Loucy (cell line): ENCODE data around the gene PASK.

Experiments used
- H2AFZ ChIP-seq: fragments of 200-600 bp; sonication (generic); 2 replicates; pipeline ENCODE4 v1.6.0; 2016; ENCODE audit warnings: antibody characterized with exemption, mild to moderate bottlenecking, low read length, moderate library complexity
- H3F3A ChIP-seq: fragments of 200-600 bp; 2 replicates; pipeline ENCODE4 v1.6.0; 2016; ENCODE audit warnings: antibody characterized with exemption, low read depth, mild to moderate bottlenecking
- H3K27me3 ChIP-seq: fragments of 200-600 bp; sonication (generic); 2 replicates; pipeline ENCODE4 v1.6.1; 2014; ENCODE audit warnings: low read length, mild to moderate bottlenecking; ENCODE audit not compliant: insufficient read depth, poor library complexity, severe bottlenecking
- H3K36me3 ChIP-seq: fragments of 200-600 bp; sonication (generic); 2 replicates; pipeline ENCODE4 v1.6.1; 2016; ENCODE audit warnings: low read length; ENCODE audit not compliant: insufficient read depth
- H3K4me1 ChIP-seq: fragments of 200-600 bp; sonication (generic); 2 replicates; pipeline ENCODE4 v1.5.1; 2014; ENCODE audit warnings: low read length, mild to moderate bottlenecking; ENCODE audit not compliant: insufficient read depth, poor library complexity, severe bottlenecking
- H3K4me2 ChIP-seq: fragments of 200-600 bp; sonication (generic); 2 replicates; pipeline ENCODE4 v1.6.0; 2014; ENCODE audit warnings: antibody characterized with exemption, low read length, low read depth, mild to moderate bottlenecking; ENCODE audit not compliant: poor library complexity, severe bottlenecking
- H3K4me3 ChIP-seq: fragments of 200-600 bp; sonication (generic); 2 replicates; pipeline ENCODE4 v1.5.1; 2014; ENCODE audit warnings: low read length, mild to moderate bottlenecking, mixed read lengths; ENCODE audit not compliant: poor library complexity, severe bottlenecking
- H3K79me2 ChIP-seq: fragments of 200-600 bp; sonication (generic); 2 replicates; pipeline ENCODE4 v1.6.1; 2014; ENCODE audit warnings: low read length; ENCODE audit not compliant: insufficient read depth
- H3K9ac ChIP-seq: fragments of 200-600 bp; sonication (generic); 2 replicates; pipeline ENCODE4 v1.6.0; 2014; ENCODE audit warnings: mild to moderate bottlenecking, low read depth, low read length, moderate library complexity; ENCODE audit not compliant: poor library complexity, severe bottlenecking
- H3K9me2 ChIP-seq: fragments of 200-600 bp; sonication (generic); replicated peaks from 2 replicates; pipeline ENCODE4 v1.6.1; 2016; ENCODE audit warnings: low read depth, low read length, mixed read lengths
- H3K9me3 ChIP-seq: fragments of 200-600 bp; sonication (generic); 2 replicates; pipeline ENCODE4 v1.6.1; 2014; ENCODE audit warnings: mild to moderate bottlenecking, antibody characterized with exemption, low read length, low read depth; ENCODE audit not compliant: insufficient read depth
- H4K20me1 ChIP-seq: fragments of 200-600 bp; sonication (generic); 2 replicates; pipeline ENCODE4 v1.6.0; 2014; ENCODE audit warnings: antibody characterized with exemption, low read length, mild to moderate bottlenecking; ENCODE audit not compliant: insufficient read depth, poor library complexity, severe bottlenecking
- CTCF ChIP-seq: fragments of 200-600 bp; sonication (generic); conservative IDR thresholded peaks from 2 replicates; pipeline ENCODE4 v1.5.1; 2014; ENCODE audit warnings: mild to moderate bottlenecking, antibody characterized with exemption, low read length
- EZH2phosphoT487 ChIP-seq: fragments of 200-600 bp; IDR thresholded peaks from 2 replicates; pipeline ENCODE4 v1.6.1; 2018; ENCODE audit warnings: antibody characterized with exemption, mild to moderate bottlenecking, moderate library complexity, borderline replicate concordance

PASK gene

GRCh38 chr2:241102239-241102803, 47.0 kb downstream of the PASK start, which contains the start of gene MTERF4:
TSS of gene MTERF4 (minus strand) at chr2:241102287. CDS start at chr2:241102273, 14 bp downstream.
- Histone ChIP-seq H3F3A (no peaks in the 10 kb centered on the region), H3K9ac (peak within 1 kb of the TSS; percentile 97), H3K27me3 (no peaks in the 10 kb centered on the region), H3K4me1 (peaks cover 21% of the 10 kb centered on the region), H2AFZ (peak within 1 kb of the TSS; percentile 100), H4K20me1 (no peaks in the 10 kb centered on the region), H3K9me2 (no peaks in the 10 kb centered on the region), H3K4me2 (peak within 1 kb of the TSS; percentile 95), H3K9me3 (no peaks in the 10 kb centered on the region), H3K79me2 (peaks cover 53% of the 10 kb centered on the region), H3K4me3 (peak within 1 kb of the TSS; percentile 98), H3K36me3 (peaks cover 6% of the 10 kb centered on the region; the same call in 1 of the 2 replicates)
- no peak for TF ChIP-seq EZH2phosphoT487
- no peak for TF ChIP-seq CTCF

- H3K36me3 ChIP-seq = peaks cover 20% of the 10 kb centered on the region; the same call in 1 of the 2 replicates
- H4K20me1 ChIP-seq = peaks cover 8% of the 10 kb centered on the region
- no peaks in the 10 kb centered on the region for H3F3A ChIP-seq
- no peak overlapping the region for H2AFZ ChIP-seq
- H3K9me3 ChIP-seq = no peaks in the 10 kb centered on the region
- no peaks in the 10 kb centered on the region for H3K9me2 ChIP-seq
- no peak overlapping the region for H3K4me3 ChIP-seq
- peak overlapping the region; percentile 95 for H3K4me2 ChIP-seq
- peaks cover 53% of the 10 kb centered on the region for H3K79me2 ChIP-seq
- no peak overlapping the region for H3K9ac ChIP-seq
- no peaks in the 10 kb centered on the region for H3K27me3 ChIP-seq
- H3K4me1 ChIP-seq = peaks cover 30% of the 10 kb centered on the region
- TF ChIP-seq CTCF = no peak
- no peak for TF ChIP-seq EZH2phosphoT487
Measured at GRCh38 chr2:241099246-241099645, 50.0 kb downstream of the PASK start.

DNA sequence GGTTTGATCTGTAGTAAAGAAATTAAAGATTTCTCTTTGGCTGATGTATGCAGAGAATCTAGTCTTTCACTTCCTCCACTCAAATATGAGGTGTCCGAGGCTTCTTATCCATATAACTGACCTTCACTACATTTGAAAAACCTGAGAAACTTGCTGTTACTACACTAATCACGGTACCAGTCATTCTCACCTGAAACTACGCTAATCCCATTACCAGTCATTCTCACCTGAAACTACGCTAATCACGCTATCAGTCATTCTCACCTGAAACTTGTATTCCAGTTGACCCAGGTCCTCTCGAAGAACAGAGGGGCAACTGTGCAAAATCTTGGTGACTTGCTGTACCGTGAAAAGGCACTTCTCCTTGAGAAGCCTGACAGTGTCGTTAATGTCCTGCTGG, 52.3 kb downstream of the PASK start:
- TF ChIP-seq CTCF = no peak
- no peak for TF ChIP-seq EZH2phosphoT487
- Histone ChIP-seq H3K79me2 (peaks cover 39% of the 10 kb centered on the region), H3F3A (no peaks in the 10 kb centered on the region), H2AFZ (no peak overlapping the region), H4K20me1 (peaks cover 8% of the 10 kb centered on the region), H3K36me3 (peaks cover 20% of the 10 kb centered on the region; the same call in 1 of the 2 replicates), H3K4me2 (no peak overlapping the region), H3K9ac (no peak overlapping the region), H3K27me3 (no peaks in the 10 kb centered on the region), H3K9me3 (no peaks in the 10 kb centered on the region), H3K4me1 (peaks cover 18% of the 10 kb centered on the region), H3K4me3 (no peak overlapping the region), H3K9me2 (no peaks in the 10 kb centered on the region)
